Endothelial cell of umbilical vein (primary cell): ENCODE data around the gene DAGLB. TPM values are rescaled to one million over a fixed set of nuclear protein-coding genes. Genes with fewer than 3 reads are reported as not detected.

Experiments used
- BruUV-seq: library from RNA; stranded (reverse); fragments of 400-500 nt; replicated peaks from 2 replicates; lab custom pipeline; 2021; lab: Mats Ljungman, UMichigan
- CTCF ChIA-PET: fragments of 300-600, 350-600 bp; sonication (Branson Sonifier 250); formaldehyde crosslinking; loops from one replicate; lab custom pipeline; 2021; ENCODE audit warnings: antibody characterized with exemption, inconsistent platforms; lab: Charles Lee
- POLR2A ChIA-PET: fragments of 300-600, 350-600 bp; sonication (Branson Sonifier 250); formaldehyde crosslinking; loops from one replicate; lab custom pipeline; 2021; ENCODE audit warnings: antibody characterized with exemption, inconsistent platforms; lab: Charles Lee
- DNase-seq: peaks from one replicate; pipeline ENCODE4 v3.0.0-alpha.2; 2011; ENCODE audit warnings: low read depth, low spot score
- FAIRE-seq: peaks from 2 replicates; lab custom pipeline; 2011; peaks lifted over from hg19 to GRCh38; lab: Jason Lieb, UNC
- H2AFZ ChIP-seq: 2 replicates; pipeline ENCODE4 v1.6.0; 2012; ENCODE audit warnings: low read depth, low read length, control low read depth, inconsistent platforms
- H3K27ac ChIP-seq: 2 replicates; pipeline ENCODE4 v1.5.1; 2011; ENCODE audit warnings: low read depth, mild to moderate bottlenecking, control low read depth, low read length, moderate library complexity; ENCODE audit not compliant: insufficient read depth
- H3K27me3 ChIP-seq, 2 experiments: 2 replicates each; pipeline versions ENCODE4 v1.6.0 to v1.6.1; 2011; ENCODE audit warnings: low read length in 2 of 2, mixed read lengths in 1 of 2; ENCODE audit not compliant: control insufficient read depth in 2 of 2, insufficient read depth in 2 of 2
- H3K36me3 ChIP-seq, 2 experiments: 2 replicates in 1 of 2; 3 replicates in 1 of 2; pipeline ENCODE4 v1.5.1; 2011; ENCODE audit warnings: low read length in 2 of 2, mild to moderate bottlenecking in 1 of 2, moderate library complexity in 1 of 2; ENCODE audit not compliant: control insufficient read depth in 2 of 2, insufficient read depth in 2 of 2; ENCODE audit errors: extremely low read depth in 1 of 2
- H3K4me1 ChIP-seq: 3 replicates; pipeline ENCODE4 v1.5.1; 2011; ENCODE audit warnings: mild to moderate bottlenecking, low read length; ENCODE audit not compliant: control insufficient read depth, insufficient read depth; ENCODE audit errors: extremely low read depth
- H3K4me2 ChIP-seq: 2 replicates; pipeline ENCODE4 v1.6.1; 2011; ENCODE audit warnings: low read length, control low read depth, mixed read lengths; ENCODE audit not compliant: insufficient read depth
- H3K4me3 ChIP-seq, 3 experiments: fragments of 200-600 bp in 1 of 3; sonication (generic), shearing (Covaris generic) in 1 of 3; replicated peaks in 1 of 3; 2 replicates each; pipeline ENCODE4 v1.5.1; 2011 to 2016; ENCODE audit warnings: control low read depth in 3 of 3, low read length in 3 of 3, mild to moderate bottlenecking in 2 of 3, inconsistent platforms in 1 of 3, low read depth in 1 of 3, moderate library complexity in 1 of 3; ENCODE audit not compliant: insufficient read depth in 1 of 3
- H3K79me2 ChIP-seq: 2 replicates; pipeline ENCODE4 v1.6.0; 2012; ENCODE audit warnings: low read length, inconsistent platforms; ENCODE audit not compliant: control insufficient read depth, insufficient read depth
- H3K9ac ChIP-seq: replicated peaks from 2 replicates; pipeline ENCODE3; 2011; ENCODE audit warnings: low read length, control low read depth; ENCODE audit not compliant: insufficient read depth; ENCODE audit errors: extremely low read depth
- H3K9me1 ChIP-seq: replicated peaks from 3 replicates; pipeline ENCODE4 v1.6.0; 2011; ENCODE audit warnings: mild to moderate bottlenecking, low read length; ENCODE audit not compliant: control insufficient read depth, insufficient read depth; ENCODE audit errors: extremely low read depth
- H3K9me3 ChIP-seq: replicated peaks from 2 replicates; pipeline ENCODE4 v1.5.1; 2012; ENCODE audit warnings: low read length, inconsistent platforms; ENCODE audit not compliant: control insufficient read depth, insufficient read depth
- H4K20me1 ChIP-seq: replicated peaks from 2 replicates; pipeline ENCODE3; 2011; ENCODE audit warnings: mild to moderate bottlenecking, low read length; ENCODE audit not compliant: control insufficient read depth, insufficient read depth; ENCODE audit errors: extremely low read depth
- CTCF ChIP-seq, 2 donors: IDR thresholded peaks; 1 replicate in 1 of 2; 2 replicates in 1 of 2; pipeline ENCODE4 v1.5.1; 2011; ENCODE audit warnings: low read length in 2 of 2, mild to moderate bottlenecking in 2 of 2, moderate library complexity in 2 of 2, control low read depth in 1 of 2, inconsistent platforms in 1 of 2, low read depth in 1 of 2; ENCODE audit not compliant: insufficient read depth in 1 of 2; ENCODE audit errors: extremely low read depth in 1 of 2
- EZH2 ChIP-seq: IDR thresholded peaks from 2 replicates; pipeline ENCODE4 v1.6.1; 2012; ENCODE audit warnings: borderline replicate concordance, low read depth, mild to moderate bottlenecking, moderate library complexity, low read length, inconsistent platforms; ENCODE audit not compliant: severe bottlenecking
- FOS ChIP-seq: IDR thresholded peaks from 2 replicates; pipeline ENCODE4 v1.6.1; 2011; ENCODE audit warnings: mild to moderate bottlenecking, low read length, moderate library complexity, borderline replicate concordance; ENCODE audit not compliant: insufficient read depth
- GATA2 ChIP-seq: IDR thresholded peaks from 2 replicates; pipeline ENCODE4 v1.7.0; 2011; ENCODE audit warnings: low read depth, mild to moderate bottlenecking, moderate library complexity, mixed read lengths, low read length; ENCODE audit not compliant: insufficient read length, insufficient read depth
- JUN ChIP-seq: IDR thresholded peaks from 2 replicates; pipeline ENCODE4 v1.6.1; 2011; ENCODE audit warnings: borderline replicate concordance, low read depth; ENCODE audit not compliant: insufficient read length, insufficient read depth
- MAX ChIP-seq: IDR thresholded peaks from 2 replicates; pipeline ENCODE4 v1.6.1; 2011; ENCODE audit not compliant: insufficient read depth, insufficient read length
- MYC ChIP-seq: IDR thresholded peaks from one replicate; pipeline ENCODE4 v1.6.1; 2011; ENCODE audit warnings: mild to moderate bottlenecking, low read depth, low read length
- POLR2A ChIP-seq: IDR thresholded peaks from 2 replicates; pipeline ENCODE4 v1.6.1; 2012; ENCODE audit warnings: low read depth, mild to moderate bottlenecking, control low read depth, low read length
- POLR2AphosphoS5 ChIP-seq: IDR thresholded peaks from 2 replicates; pipeline ENCODE4 v1.6.1; 2012; ENCODE audit warnings: low read depth, mild to moderate bottlenecking, control low read depth, low read length, moderate library complexity; ENCODE audit not compliant: insufficient read depth
- dilution Hi-C: fragments of 300-500 bp; cut with MboI; formaldehyde crosslinking; loops from one replicate; pipeline ENCODE4 v1.15.0; 2019; ENCODE audit warnings: low sequenced_read_pairs; ENCODE audit not compliant: extremely low pct_ligation_motif_present
- intact Hi-C: fragments of 100-400 bp; cut with micrococcal nuclease; formaldehyde crosslinking; loops from one replicate; pipeline ENCODE4 v1.10.0; 2022
- polyA plus RNA-seq, 4 experiments: library from polyadenylated mRNA; depleted of rRNA in 3 of 4; stranded (reverse) in 3 of 4; unstranded in 1 of 4; fragments of >200 nt; gene quantifications; 2 replicates each; pipeline versions ENCODE4 v1.2.1 to v1.2.3, GENCODE V29; 2011 to 2012; ENCODE audit warnings: missing spikeins in 1 of 4
- total RNA-seq: library from RNA; stranded (reverse); gene quantifications from 2 replicates; pipeline ENCODE4 v1.2.3, GENCODE V29; 2021

DAGLB gene
- total and polyA plus RNA-seq, 2 donors (not counting 3 experiments of a cell fraction or from before 2014, with no cell fraction given) = 28.2 to 48.2 TPM

- Histone ChIP-seq H3K4me1 (no peaks in the 10 kb centered on the region), H3K36me3 (peaks cover 20 to 29% of the 10 kb centered on the region in 2 experiments), H2AFZ (no peak overlapping the region), H3K4me2 (no peak overlapping the region), H4K20me1 (no peaks in the 10 kb centered on the region), H3K9me3 (no peaks in the 10 kb centered on the region), H3K27ac (no peak overlapping the region), H3K4me3 (no peak overlapping the region), H3K9ac (no peak overlapping the region), H3K27me3 (no peaks in the 10 kb centered on the region), H3K79me2 (no peaks in the 10 kb centered on the region), H3K9me1 (no peaks in the 10 kb centered on the region)
- ChIA-PET CTCF (interaction anchor here (2.5 kb wide), 1 partner anchor 8 kb away, joined by 8 read pairs; no protein-coding TSS in a partner anchor), POLR2A (no interaction called here)
- dilution Hi-C loops = no loop called here
- BruUV-seq = TSS peak; percentile 46
- DNase-seq (no peak), FAIRE-seq (no peak)
- no peak for TF ChIP-seq MAX
- no peak for TF ChIP-seq EZH2
- no peak for TF ChIP-seq POLR2AphosphoS5
- TF ChIP-seq POLR2A = no peak
- no peak for TF ChIP-seq GATA2
- no peak for TF ChIP-seq FOS
- no peak for TF ChIP-seq JUN
- TF ChIP-seq MYC = no peak
- TF ChIP-seq CTCF (IDR thresholded peaks at IDR 0.05; ENCODE audit: extremely low read depth in 1 of 2, insufficient read depth in 1 of 2, low read depth in 1 of 2, low read length in 2 of 2) = no peak
- intact Hi-C loops = no loop called here
These were observed 14.3 kb upstream of the DAGLB start for GRCh38 chr7:6461946-6462550.
